ENCODE measurements around the gene ZDHHC11B. TPM values are rescaled to one million over a fixed set of nuclear protein-coding genes. Genes with fewer than 3 reads are reported as not detected.
A peak's percentile ranks its signal among the peaks of the same experiment; 100 is the strongest.
"Not testable (repeated sequence)": the region's sequence is repeated elsewhere in the genome, so short reads cannot be mapped to it uniquely, and the experiment has no call there.

Gene ZDHHC11B
- total and polyA plus RNA-seq, 8 donors = 0.93 to 42.4 (median 8.6) TPM

GRCh38 chr5:776862-777711 lies 7.4 kb downstream of the ZDHHC11B start:
- WGBS, 5 donors = 90 to 92% (median 90%) methylated on average over 42 of the region's 42 CpGs
- no peaks in the 10 kb centered on the region for H3K9me3 ChIP-seq
- no peak overlapping the region for H3K4me3 ChIP-seq
- intact Hi-C loops (cut with DNase I; ENCODE audit: low total_unique reads) = no loop called here
- peaks cover 0 to 24% (median 0%) of the 10 kb centered on the region in 4 donors for H3K36me3 ChIP-seq
- no peak overlapping the region for H3K27ac ChIP-seq
- H3K4me1 ChIP-seq = no peaks in the 10 kb centered on the region
- H3K27me3 ChIP-seq = no peaks in the 10 kb centered on the region
- peak in 1 of 2 donors; percentile 5 for DNase-seq
- TF ChIP-seq CTCF (IDR thresholded peaks at IDR 0.05) = no peak
- no peak for TF ChIP-seq POLR2A (IDR thresholded peaks at IDR 0.05)
- no peak for TF ChIP-seq EP300 (IDR thresholded peaks at IDR 0.05)
- no peak for TF ChIP-seq POLR2AphosphoS5 (IDR thresholded peaks at IDR 0.05)

GRCh38 chr5:775961-776861 lies 8.3 kb downstream of the ZDHHC11B start:
- no peak overlapping the region for H3K27ac ChIP-seq
- no peaks in the 10 kb centered on the region for H3K9me3 ChIP-seq
- no peaks in the 10 kb centered on the region for H3K4me1 ChIP-seq
- WGBS, 5 donors = 88 to 96% (median 90%) methylated on average over 17 to 20 of the region's 20 CpGs
- no peaks in the 10 kb centered on the region for H3K27me3 ChIP-seq
- DNase-seq = peak in 1 of 2 donors; percentile 9
- no peak overlapping the region for H3K4me3 ChIP-seq
- peaks cover 0 to 24% (median 0%) of the 10 kb centered on the region in 4 donors for H3K36me3 ChIP-seq
- TF ChIP-seq CTCF (IDR thresholded peaks at IDR 0.05) (no peak), POLR2AphosphoS5 (IDR thresholded peaks at IDR 0.05) (no peak)
- intact Hi-C loops (cut with DNase I; ENCODE audit: low total_unique reads) = no loop called here

- H3K27me3 ChIP-seq; H3K9me3 ChIP-seq; H3K4me1 ChIP-seq; intact Hi-C loops (cut with DNase I; ENCODE audit: low total_unique reads); DNase-seq; H3K27ac ChIP-seq; H3K4me3 ChIP-seq: not testable (repeated sequence)
- H3K36me3 ChIP-seq = peaks cover 0 to 24% (median 0%) of the 10 kb centered on the region in 4 donors
- 81 to 91% (median 88%) methylated on average over 7 to 9 of the region's 9 CpGs for WGBS, 5 donors
These were observed 9.0 kb downstream of the ZDHHC11B start for GRCh38 chr5:775595-775960.

GRCh38 chr5:774854-775505 lies 9.5 kb downstream of the ZDHHC11B start:
- H3K4me1 ChIP-seq; H3K4me3 ChIP-seq; intact Hi-C loops (cut with DNase I; ENCODE audit: low total_unique reads); H3K9me3 ChIP-seq; H3K27ac ChIP-seq; H3K27me3 ChIP-seq: not testable (repeated sequence)
- peak in 1 of 2 donors; percentile 3 for DNase-seq
- WGBS, 5 donors = 86 to 88% (median 87%) methylated on average over 17 to 18 of the region's 18 CpGs
- peaks cover 0 to 24% (median 0%) of the 10 kb centered on the region in 4 donors for H3K36me3 ChIP-seq

GRCh38 chr5:774304-774703 lies 10.2 kb downstream of the ZDHHC11B start:
- whole genome bisulfite sequencing, 5 donors = 84 to 95% (median 93%) methylated on average over 5 to 6 of the region's 6 CpGs
- peaks cover 0 to 24% (median 0%) of the 10 kb centered on the region in 4 donors for H3K36me3 ChIP-seq
- H3K27me3 ChIP-seq; H3K4me1 ChIP-seq; H3K9me3 ChIP-seq; H3K4me3 ChIP-seq; DNase-seq; H3K27ac ChIP-seq; intact Hi-C loops (cut with DNase I; ENCODE audit: low total_unique reads): not testable (repeated sequence)

Measured in stomach (tissue), 9 donors.